SK-N-SH (cell line): Measurements from ENCODE around the gene FKBP6.

Experiments used
- TF ChIP-seq, protein P1 (sequence below): IDR thresholded peaks from 2 replicates; pipeline ENCODE4 v1.6.1; 2012; ENCODE audit warnings: mild to moderate bottlenecking, low read depth, low read length, moderate library complexity
- TF ChIP-seq, protein P2 (sequence below): fragments of 150-350 bp; IDR thresholded peaks from 2 replicates; pipeline ENCODE4 v1.6.1; 2017; ENCODE audit warnings: antibody characterized with exemption, low read length, low read depth, borderline replicate concordance
- TF ChIP-seq, protein P3 (sequence below): fragments of 200-600 bp; sonication (generic); IDR thresholded peaks from 2 replicates; pipeline ENCODE4 v1.6.1; 2017; ENCODE audit warnings: antibody characterized with exemption, mild to moderate bottlenecking, moderate library complexity

DNA sequence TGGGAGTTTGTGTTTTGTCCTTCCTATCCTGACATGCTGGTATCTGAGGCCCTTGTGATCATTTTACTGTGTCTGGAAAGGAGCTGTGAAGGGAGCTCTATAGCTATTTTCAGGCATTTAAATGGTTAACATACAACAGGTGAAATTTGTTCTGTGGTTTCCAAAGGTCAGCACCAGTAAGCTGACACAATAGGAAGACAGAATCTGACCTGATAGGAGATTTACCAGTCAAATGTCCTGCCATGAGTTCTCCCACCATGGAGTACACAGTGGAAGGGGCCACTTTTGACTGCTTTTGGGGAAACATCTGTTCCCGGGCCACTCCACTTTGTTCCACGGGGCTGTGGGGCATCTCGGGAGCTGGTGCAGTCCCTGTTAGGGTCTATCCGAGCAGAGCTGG, 17.6 kb downstream of the FKBP6 start:
- TF ChIP-seq, protein P1, sequence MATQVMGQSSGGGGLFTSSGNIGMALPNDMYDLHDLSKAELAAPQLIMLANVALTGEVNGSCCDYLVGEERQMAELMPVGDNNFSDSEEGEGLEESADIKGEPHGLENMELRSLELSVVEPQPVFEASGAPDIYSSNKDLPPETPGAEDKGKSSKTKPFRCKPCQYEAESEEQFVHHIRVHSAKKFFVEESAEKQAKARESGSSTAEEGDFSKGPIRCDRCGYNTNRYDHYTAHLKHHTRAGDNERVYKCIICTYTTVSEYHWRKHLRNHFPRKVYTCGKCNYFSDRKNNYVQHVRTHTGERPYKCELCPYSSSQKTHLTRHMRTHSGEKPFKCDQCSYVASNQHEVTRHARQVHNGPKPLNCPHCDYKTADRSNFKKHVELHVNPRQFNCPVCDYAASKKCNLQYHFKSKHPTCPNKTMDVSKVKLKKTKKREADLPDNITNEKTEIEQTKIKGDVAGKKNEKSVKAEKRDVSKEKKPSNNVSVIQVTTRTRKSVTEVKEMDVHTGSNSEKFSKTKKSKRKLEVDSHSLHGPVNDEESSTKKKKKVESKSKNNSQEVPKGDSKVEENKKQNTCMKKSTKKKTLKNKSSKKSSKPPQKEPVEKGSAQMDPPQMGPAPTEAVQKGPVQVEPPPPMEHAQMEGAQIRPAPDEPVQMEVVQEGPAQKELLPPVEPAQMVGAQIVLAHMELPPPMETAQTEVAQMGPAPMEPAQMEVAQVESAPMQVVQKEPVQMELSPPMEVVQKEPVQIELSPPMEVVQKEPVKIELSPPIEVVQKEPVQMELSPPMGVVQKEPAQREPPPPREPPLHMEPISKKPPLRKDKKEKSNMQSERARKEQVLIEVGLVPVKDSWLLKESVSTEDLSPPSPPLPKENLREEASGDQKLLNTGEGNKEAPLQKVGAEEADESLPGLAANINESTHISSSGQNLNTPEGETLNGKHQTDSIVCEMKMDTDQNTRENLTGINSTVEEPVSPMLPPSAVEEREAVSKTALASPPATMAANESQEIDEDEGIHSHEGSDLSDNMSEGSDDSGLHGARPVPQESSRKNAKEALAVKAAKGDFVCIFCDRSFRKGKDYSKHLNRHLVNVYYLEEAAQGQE, result no peak
- TF ChIP-seq, protein P2, sequence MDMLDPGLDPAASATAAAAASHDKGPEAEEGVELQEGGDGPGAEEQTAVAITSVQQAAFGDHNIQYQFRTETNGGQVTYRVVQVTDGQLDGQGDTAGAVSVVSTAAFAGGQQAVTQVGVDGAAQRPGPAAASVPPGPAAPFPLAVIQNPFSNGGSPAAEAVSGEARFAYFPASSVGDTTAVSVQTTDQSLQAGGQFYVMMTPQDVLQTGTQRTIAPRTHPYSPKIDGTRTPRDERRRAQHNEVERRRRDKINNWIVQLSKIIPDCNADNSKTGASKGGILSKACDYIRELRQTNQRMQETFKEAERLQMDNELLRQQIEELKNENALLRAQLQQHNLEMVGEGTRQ, result no peak
- TF ChIP-seq, protein P3, sequence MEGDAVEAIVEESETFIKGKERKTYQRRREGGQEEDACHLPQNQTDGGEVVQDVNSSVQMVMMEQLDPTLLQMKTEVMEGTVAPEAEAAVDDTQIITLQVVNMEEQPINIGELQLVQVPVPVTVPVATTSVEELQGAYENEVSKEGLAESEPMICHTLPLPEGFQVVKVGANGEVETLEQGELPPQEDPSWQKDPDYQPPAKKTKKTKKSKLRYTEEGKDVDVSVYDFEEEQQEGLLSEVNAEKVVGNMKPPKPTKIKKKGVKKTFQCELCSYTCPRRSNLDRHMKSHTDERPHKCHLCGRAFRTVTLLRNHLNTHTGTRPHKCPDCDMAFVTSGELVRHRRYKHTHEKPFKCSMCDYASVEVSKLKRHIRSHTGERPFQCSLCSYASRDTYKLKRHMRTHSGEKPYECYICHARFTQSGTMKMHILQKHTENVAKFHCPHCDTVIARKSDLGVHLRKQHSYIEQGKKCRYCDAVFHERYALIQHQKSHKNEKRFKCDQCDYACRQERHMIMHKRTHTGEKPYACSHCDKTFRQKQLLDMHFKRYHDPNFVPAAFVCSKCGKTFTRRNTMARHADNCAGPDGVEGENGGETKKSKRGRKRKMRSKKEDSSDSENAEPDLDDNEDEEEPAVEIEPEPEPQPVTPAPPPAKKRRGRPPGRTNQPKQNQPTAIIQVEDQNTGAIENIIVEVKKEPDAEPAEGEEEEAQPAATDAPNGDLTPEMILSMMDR, result no peak
